ENCODE measurements around the gene PTGDS.

GRCh38 chr9:136952321-136952850 is 24.9 kb upstream of the PTGDS start:
- TF ChIP-seq OSR1 (CRISPR knock-in tag; IDR thresholded peaks at IDR 0.05) = no peak
- no peak for TF ChIP-seq RARB (CRISPR knock-in tag; IDR thresholded peaks at IDR 0.05)
- no peak for TF ChIP-seq ARNTL (CRISPR knock-in tag; IDR thresholded peaks at IDR 0.05; ENCODE audit: borderline replicate concordance, low read depth)
- TF ChIP-seq CSRNP3 (CRISPR knock-in tag; IDR thresholded peaks at IDR 0.05) = no peak
- no peak for TF ChIP-seq CSDC2 (CRISPR knock-in tag; IDR thresholded peaks at IDR 0.05)
- no peak for TF ChIP-seq BACH2 (CRISPR knock-in tag; IDR thresholded peaks at IDR 0.05; ENCODE audit: borderline replicate concordance)
- TF ChIP-seq GLIS3 (CRISPR knock-in tag; IDR thresholded peaks at IDR 0.05) = no peak
- TF ChIP-seq PATZ1 (CRISPR knock-in tag; IDR thresholded peaks at IDR 0.05; ENCODE audit: borderline replicate concordance) = no peak
- TF ChIP-seq ZFP3 (CRISPR knock-in tag; IDR thresholded peaks at IDR 0.05) = no peak

Data from SK-N-SH treated with all-trans-retinoic acid at 6 μM for 48 hours (cell line).